ENCODE data around the gene SMYD5.
"Not testable (repeated sequence)": the region's sequence is repeated elsewhere in the genome, so short reads cannot be mapped to it uniquely, and the experiment has no call there.

The SMYD5 gene

DNA sequence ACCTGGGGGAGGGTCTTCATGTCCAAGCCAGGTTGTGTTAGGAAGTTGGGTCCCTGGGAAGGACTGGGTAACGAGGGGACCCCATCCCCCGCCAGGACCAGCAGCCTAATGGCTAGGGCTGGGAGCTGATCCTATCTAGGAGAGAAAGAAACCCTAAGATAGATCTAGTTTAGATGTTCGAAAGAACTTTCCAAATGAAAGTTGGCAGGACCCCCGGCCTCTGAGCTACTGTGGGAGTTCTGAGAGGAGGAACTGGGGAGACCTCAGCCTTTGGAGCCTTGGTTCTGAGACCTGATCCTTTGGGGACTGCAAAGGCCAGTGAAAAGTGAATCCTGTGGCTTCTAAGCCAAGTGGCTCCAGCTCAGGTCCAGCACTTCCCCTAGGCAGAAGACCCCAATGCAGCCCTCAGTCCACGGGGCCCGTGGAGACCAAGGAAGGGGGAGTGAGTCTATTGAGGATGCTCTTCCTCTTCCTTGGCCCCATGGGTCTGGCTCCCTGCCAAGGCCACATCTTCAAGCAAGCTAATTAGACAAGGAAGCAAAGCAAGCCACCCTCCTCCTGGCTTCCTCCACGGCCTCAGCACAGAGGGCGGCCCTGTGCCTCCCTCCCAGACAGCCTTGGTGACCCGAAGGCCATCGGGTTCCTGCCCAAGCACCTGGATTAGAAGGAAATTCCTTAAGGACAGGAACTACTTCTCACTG lies 43.5 kb downstream of the SMYD5 start:
- in situ Hi-C loops (cut with HindIII; ENCODE audit: low sequenced_read_pairs) = no loop called here

DNA sequence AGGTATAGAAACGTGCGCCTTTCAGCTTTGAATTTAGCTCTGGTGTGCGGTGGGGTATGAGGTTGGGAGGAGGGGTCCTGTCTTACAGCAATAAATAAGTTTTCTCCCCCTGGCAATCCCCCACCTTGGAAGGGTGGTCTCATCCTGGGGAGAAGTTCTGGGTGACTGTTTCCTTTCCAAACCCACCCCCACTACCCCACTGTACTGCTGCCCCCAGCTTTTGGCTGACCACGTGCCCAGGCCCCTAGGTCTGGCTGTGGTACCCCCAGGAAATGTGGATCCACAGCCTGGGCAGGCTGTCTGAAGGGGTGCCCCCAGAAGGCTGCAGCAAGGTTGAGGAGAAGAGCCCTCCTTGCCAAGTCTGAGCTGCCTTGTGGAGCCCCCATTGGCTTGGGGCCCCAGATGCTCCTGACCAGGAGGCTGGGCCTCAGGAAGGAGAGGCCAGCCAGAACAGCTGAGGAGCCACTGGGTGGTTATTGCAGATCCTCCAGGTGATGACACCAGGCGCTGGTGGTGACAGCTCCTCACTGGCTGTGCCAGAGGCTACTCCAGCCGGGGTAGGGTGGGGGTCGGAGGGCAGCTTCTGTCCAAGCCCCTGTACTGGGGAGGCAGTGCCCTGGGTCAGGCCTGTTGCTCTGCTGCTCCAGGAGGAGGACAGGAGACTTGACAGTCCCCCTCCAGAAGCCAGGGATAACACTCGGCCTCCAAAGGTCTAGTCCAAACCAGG lies 44.3 kb downstream of the SMYD5 start:
- in situ Hi-C loops (cut with HindIII; ENCODE audit: low sequenced_read_pairs) = no loop called here

DNA sequence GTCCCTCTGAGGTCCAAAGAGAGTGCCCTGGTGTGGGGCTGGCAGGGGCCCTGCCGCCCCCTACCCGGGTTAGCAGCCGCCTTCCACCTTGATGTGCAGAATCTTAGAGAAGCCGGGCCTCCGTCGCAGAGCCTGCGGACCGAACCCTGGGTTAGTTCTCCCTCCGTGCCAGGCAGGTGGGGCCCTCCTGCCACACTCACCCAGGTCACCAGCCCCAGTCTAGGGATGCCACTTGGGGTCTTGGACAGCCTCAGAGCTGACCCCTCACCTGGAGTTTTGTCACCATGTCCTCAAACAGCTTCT lies 44.8 kb downstream of the SMYD5 start:
- in situ Hi-C loops (cut with HindIII; ENCODE audit: low sequenced_read_pairs) = no loop called here

DNA sequence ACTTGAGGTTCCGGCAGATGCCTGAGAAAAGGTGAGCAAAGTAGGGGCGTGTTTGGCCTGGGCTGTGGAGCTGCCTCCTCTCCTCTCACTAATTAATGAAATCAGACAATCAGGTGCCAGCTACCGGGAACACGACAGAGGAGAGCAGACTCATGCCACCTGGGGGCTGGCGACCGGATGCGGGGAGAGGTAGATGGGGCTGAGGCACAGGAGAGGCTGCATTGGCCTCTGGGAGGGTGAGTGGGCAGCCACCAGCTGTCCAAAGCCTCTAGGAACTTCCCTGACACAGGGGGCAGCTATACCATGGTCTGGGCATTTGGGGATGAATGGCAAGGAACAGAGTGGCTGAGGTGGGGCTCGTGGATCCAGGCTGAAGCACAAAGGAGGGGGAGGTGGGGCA lies 45.2 kb downstream of the SMYD5 start:
- in situ Hi-C loops (cut with HindIII; ENCODE audit: low sequenced_read_pairs) = no loop called here

DNA sequence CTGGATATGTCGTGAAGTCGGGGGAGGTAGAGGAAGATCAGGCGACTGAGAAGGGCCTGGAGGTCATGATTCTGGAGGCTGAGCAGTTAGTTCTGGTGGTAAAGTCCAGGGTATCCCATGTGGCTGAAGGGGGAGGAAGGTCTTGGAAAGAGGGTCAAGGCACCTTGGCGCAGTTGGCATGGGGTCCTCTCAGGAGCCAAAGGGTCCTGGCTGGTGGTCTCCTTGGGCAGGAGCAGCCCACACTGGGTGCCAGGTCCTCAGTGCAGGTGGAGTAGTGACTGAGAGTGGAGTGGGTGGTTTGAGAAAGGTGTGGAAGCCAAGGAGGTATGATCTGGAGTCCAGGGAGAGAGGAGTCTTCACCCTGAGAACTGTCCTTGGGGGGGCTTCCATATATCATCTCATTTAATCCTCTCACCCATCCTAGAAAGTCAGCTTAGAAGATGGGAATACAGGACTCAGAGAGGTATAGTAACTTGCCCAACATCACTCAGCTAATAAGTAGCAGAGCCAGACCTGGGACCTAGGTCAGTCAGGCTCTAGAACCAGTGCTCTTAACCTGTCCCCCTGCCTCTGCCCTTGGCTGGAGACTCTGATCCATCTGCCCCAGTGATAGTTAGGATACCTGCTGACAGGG lies 45.8 kb downstream of the SMYD5 start:
- in situ Hi-C loops (cut with HindIII; ENCODE audit: low sequenced_read_pairs) = no loop called here

DNA sequence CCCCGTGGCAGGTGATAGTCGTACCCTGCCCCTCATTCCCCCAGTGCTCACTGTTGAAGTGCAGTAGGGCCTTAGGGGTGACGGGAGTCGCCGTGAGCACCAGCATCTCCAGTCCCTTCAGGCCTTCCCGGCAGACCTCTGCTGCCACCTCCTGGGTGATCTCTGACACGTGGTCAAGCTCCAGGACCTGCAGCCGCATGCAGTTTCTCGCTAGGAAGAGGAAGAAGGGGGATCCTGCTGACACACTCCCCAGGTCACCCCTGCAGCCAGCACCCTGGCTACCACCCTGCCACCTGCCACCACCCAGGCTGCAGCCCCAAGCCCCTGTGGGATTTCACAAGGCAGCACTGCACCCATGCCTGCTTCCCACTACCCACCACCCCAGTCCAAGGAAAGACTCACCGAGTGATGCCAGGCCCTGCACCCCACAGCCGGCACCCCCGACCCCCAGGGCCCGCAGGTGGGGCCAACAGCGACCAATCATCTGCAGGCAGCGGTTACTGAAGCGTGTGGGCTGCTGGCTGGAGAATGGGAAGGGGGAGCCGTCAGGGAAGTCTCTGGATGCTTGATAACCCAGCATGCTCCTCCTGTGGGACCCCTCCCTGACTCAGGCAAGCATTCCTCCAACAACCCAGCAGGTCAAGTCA lies 46.4 kb downstream of the SMYD5 start:
- in situ Hi-C loops (cut with HindIII; ENCODE audit: low sequenced_read_pairs) = no loop called here

DNA sequence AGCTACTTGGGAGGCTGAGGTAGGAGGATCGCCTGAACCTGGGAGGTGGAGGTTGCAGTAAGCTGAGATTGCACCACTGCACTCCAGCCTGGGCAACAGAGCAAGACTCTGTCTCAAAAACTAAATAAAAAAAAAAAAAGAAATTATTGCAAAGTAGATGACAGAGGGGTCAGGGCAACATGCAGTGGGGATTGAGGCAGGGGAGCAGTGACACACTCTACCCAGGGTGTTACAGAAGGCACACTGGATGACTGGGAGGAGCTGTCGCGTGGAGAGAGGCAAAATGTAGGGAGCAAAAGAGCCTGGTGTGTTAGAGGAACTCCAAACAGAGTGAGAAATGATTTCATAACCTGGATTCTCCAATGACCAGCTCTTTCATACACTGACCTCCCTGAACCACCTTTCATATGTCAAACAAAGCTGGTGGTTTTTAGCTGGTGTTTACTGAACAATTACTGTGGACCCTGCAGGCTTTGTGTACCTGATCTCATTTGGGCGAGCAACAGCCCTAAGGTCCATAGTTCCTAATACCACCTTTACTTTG lies 48.1 kb downstream of the SMYD5 start:
- in situ Hi-C loops (cut with HindIII; ENCODE audit: low sequenced_read_pairs) = no loop called here

DNA sequence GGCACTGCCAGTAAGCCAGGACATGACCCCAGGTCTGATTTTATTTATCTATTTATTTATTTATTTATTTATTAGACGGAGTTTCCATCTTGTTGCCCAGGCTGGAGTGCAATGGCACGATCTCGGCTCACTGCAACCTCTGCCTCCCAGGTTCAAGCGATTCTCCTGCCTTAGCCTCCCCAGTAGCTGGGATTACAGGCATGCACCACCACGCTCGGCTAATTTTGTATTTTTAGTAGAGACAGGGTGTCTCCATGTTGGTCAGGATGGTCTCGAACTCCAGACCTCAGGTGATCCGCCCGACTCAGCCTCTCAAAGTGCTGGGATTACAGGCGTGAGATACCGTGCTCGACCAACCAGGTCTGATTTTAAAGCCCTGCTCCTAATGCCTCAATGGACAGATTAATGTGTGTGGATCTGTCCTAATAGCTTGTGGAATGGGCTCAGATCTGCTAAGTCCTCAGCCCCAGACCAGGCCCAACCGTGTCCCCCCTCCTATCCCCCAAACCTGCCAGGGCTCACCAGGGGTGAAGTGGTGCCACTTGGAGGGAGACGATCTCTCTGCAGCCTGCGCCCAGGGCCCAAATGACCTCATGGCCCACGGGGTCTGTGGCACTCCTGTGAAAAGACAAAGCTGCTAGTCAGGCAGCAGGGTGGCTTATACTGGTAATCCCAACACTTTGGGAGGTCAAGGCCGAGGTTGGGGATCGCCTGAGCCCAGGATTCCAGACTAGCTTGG lies 48.8 kb downstream of the SMYD5 start:
- in situ Hi-C loops (cut with HindIII; ENCODE audit: low sequenced_read_pairs) = not testable (repeated sequence)

DNA sequence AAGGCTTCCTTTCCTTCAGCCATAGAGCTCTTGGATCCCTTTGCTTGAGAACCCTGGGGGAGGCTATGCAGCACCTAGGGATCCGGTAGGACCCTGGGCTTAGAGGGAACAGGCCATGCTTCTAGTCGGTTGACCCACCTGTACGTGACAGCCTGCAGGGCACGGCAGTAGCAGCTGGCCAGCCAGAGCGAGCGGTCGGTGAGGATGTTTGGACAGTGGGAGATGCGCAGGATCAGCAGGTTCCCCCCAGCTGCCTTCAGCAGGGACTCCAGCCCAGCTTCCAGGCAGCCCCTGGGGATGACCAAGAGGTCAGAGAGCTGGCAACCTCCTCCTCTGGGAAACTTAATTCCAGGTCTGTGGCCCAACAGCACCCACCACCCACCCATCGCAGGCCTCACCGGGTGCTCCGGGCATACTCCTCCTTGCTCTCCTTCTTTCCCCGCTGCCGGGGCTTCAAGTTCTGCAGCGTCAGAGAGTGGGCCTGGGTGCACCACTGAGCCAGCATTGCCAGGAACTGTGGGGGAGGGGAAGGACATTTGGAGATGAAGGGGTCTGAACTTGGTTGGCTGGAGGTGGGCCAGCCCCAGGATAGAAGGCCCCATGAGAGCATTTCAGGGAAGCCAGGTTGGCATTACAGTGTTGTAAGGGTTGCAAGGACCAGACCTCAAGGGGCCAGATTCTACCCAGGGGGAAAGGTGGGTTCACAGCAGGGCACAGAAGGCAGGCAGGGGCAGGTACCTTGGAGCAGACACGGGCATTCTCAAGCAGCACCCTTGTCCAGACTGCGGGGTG lies 49.7 kb downstream of the SMYD5 start:
- in situ Hi-C loops (cut with HindIII; ENCODE audit: low sequenced_read_pairs) = no loop called here

DNA sequence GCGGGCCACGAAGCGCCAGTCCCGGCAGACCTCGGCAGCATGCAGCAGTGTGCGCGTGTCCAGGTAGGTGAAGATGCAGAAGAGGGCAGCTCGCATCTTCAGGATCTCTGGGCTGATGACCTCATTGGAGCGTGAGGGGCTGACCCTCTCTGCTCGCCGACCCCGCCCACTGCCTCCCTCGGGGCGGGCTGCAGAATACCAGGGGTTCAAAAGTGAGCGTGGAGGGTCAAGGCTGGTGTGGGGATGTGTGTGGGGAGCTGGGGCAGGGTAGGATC lies 50.2 kb downstream of the SMYD5 start:
- in situ Hi-C loops (cut with HindIII; ENCODE audit: low sequenced_read_pairs) = no loop called here

DNA sequence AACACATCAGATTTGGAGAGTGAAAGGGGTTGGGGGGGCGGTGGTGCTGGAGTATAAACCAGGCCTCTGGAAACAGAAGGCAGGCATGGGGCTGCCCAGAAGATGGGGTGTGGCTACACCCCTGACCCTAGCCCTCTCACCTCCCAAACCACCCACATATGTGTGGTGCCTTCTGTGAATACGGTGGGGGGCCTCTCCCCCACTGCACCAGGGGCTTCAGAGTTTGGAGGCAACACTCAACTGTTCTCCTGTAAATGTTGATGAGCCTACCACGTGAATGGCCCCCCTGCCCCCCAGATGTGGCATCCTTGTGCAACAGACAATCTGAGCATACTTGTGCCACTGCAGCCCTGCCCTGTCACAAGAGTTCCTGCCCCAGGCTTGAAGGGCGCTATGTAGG lies 50.7 kb downstream of the SMYD5 start:
- in situ Hi-C loops (cut with HindIII; ENCODE audit: low sequenced_read_pairs) = no loop called here

DNA sequence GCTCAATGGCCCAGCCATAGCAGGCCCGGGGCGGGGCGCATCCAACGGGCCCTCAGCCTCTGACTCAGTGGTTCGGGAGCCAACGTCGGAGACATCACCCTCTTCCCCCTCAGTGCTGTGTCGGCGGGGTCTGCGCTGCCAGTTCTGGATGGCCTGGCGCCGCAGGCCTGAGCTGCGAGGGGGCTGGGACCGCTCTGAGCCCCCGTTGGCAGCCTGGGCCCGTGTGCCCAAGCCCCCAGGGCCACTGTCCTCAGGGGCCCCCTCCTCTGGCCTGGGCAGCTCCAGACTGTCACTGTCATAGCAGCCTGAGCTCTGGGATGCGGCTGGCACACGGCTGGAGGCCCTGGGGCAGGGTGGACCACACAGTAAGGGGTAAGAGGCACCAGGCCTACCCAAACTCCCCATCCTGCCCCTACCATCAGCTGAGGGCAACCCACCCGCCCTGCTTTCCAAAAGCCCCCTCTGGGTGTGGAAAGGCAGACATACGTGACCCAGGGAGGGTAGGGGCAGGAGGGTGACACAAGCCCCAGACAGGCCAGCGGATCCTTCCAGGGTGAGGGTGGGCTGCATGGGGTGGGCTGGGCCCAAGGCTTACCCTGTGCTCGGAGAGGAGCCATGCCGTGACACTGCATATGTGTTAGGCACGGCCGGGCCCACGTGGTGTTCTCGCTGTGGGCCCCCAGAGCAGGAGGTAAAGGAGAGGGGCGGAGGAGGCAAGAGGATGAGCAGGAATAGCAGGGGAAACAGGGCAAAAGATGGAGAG lies 51.4 kb downstream of the SMYD5 start:
- in situ Hi-C loops (cut with HindIII; ENCODE audit: low sequenced_read_pairs) = no loop called here

DNA sequence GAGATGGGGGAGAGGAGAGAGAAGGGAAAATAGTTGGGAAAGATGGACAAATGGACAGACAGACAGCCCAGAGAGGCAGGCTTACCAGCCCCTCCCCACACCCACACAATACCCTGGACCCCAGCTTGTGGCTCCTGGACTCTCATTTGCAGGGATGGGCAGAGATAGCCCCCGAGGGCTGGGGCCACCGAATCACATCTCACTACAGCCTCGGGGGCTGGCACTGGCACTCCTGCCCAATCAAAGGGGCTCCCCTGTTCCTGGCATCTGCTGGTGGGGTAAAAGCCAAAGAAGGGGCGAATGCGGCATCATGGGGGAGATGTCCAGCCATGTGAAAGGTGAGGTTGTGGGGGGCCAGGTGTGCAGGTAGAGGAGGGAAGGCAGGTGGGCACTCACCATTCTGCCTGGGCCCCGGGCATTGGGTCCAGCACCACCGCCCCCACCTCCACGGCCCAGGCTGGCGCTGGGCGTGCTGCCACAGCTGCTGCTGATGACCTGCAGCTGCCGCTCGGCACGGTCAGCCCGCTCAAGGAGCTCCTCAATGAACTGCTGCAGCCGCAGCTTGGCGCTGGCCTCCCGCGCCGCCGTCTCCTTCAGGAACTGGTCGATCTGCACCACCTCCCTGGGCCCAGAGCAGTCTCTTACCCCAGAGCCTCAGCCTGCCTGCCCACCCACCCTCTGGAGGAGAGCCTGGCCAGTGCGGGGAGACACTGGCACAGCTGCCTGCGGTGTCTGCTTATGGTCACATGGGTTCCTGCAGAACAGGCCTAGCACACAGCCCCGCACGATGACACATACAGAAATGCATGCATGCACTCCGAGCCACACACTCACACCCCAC lies 52.2 kb downstream of the SMYD5 start:
- in situ Hi-C loops (cut with HindIII; ENCODE audit: low sequenced_read_pairs) = no loop called here

DNA sequence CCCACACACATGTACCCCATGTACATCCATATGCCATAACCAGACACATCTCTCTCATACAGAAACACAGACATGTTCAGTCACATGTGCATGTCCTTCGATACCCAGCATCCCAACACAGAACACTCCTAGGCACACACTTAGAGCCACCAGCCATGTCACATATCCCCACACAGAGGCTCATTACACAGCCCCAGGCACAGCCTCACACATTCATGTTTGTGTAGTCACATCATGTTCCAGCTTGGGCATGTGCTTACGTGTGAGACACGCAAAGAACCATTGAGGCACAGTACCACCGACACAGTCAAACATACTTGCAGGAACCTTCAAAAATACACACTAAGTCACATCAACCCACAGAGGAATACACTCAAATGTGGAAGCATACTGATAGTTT lies 53.0 kb downstream of the SMYD5 start:
- in situ Hi-C loops (cut with HindIII; ENCODE audit: low sequenced_read_pairs) = no loop called here

DNA sequence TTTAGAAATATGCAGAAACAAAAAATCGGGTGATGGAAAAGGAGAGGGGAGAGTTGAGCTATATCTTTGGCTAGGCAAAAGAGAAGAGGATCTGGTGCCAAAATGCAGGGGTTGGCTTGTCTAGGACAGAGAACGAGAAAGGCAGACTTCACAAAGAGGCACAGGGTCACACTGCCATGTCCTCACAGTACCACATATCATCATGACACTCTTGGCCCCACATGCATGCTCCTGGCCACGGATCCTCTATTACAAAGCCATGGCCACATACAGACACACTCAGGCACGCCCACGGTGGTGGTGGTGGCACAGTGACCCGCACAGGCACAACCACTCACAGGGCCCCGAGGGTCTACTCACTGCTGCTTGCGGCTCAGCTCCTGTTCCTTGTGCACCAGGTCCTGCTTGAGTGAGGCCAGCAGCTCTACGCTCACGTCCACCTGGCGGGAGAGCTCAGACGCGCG lies 54.4 kb downstream of the SMYD5 start:
- in situ Hi-C loops (cut with HindIII; ENCODE audit: low sequenced_read_pairs) = no loop called here

DNA sequence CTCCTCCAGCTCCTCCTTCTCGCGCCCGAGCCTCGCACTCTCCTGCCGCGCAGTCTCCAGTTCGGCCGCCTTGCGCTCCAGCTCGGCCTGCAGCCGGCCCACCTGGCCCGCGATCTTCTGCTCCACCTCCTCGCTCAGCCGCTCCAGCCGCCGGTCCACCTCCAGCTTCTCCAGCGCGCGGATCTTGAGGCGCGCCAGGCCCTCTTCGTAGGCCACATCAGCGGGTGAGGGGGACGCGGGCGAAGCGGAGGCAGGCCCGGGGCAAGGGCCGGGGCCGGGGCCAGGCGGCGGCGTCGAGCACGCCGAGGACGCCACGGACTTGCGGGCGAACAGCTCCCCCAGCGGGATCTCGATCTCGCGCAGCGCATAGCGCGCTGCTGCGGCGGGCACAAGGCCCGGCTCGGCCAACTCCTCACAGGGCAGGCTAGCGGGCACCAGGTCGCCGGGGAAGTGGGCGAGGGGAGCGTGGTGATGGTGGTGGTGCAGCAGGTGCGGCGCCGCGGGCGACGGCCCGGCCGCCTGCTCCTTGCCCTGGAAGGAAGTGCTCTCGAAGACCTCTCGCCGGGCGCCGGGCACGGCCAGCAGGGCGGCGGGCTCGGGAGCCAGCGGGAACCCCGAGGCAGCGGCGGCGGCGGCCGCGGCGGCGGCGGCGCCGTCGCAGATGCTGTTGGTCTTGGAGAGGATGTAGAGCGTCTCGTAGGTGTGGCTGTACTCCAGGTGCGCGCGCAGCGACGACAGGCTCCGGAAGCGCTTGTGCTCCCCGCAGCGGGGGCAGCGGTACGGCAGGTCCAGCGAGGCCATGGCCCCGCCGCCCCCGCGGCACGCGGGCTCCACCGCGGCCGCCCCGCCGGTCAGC lies 55.0 kb downstream of the SMYD5 start:
- in situ Hi-C loops (cut with HindIII; ENCODE audit: low sequenced_read_pairs) = no loop called here

DNA sequence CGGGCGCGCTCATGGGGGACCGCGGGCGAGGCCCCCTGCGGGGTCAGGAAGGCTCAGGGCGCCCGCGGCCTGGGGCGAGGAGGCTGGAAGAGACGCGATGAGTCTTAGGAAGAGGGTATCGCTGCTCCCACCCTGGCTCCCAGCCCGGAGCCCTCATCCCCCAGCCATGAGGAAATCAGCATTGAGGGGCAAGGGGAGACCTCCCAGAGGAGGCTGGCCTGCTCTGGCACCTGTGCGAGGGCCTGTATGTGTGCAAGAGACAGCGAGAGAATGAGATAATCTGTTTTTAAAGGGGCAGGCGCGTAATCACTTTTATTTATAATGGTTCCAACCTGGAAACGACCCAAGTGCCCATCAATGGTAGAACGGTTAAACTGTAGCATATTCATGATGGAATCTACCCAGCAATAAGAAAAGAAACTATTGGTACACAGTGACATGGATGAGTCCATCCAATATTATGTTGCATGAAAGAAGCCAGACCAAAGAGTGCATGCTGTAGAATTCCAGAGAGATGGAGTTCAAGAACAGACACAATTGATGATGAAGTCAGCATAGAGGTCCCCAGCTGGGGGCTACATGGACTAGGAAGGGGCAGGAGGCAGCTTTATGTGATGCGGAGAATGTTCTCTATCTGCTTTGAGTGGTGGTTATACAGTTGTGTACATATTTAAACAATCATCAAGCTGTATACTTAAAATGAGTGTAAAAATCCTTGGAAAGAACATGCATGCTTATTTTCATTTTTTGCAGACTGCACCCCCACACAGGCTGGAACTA lies 55.8 kb downstream of the SMYD5 start:
- in situ Hi-C loops (cut with HindIII; ENCODE audit: low sequenced_read_pairs) = no loop called here

All from DLD1 (cell line).